VCaP (cell line): ENCODE measurements around the gene SEPTIN10.

Experiments
- H3K27ac ChIP-seq: fragments of 450-650 bp; 2 replicates; pipeline ENCODE4 v1.5.1; 2017
- TF ChIP-seq, protein P1 (sequence below): fragments of 450-650 bp; conservative IDR thresholded peaks from 2 replicates; pipeline ENCODE4 v1.5.1; 2017; ENCODE audit warnings: mild to moderate bottlenecking, moderate library complexity

The SEPTIN10 gene

DNA sequence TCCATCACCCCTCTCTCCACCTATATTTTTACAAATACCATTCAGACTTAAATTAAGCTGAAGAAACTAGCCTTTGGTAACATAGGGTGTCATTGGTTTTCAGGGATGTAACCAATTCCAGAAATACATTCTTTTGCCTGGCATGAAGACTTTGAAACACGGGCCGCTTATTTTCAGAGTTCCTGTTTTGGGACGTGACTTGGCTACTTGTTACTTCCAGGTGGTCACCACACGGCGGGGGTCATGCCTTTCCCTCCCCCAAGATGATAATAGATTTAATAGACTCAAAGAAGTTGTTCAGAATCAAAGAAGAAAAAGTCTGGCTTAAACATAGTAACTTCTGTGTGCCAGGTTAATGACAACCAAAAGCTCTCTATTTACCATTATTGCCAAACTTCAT is 110.6 kb downstream of the SEPTIN10 start:
- TF ChIP-seq, protein P1, sequence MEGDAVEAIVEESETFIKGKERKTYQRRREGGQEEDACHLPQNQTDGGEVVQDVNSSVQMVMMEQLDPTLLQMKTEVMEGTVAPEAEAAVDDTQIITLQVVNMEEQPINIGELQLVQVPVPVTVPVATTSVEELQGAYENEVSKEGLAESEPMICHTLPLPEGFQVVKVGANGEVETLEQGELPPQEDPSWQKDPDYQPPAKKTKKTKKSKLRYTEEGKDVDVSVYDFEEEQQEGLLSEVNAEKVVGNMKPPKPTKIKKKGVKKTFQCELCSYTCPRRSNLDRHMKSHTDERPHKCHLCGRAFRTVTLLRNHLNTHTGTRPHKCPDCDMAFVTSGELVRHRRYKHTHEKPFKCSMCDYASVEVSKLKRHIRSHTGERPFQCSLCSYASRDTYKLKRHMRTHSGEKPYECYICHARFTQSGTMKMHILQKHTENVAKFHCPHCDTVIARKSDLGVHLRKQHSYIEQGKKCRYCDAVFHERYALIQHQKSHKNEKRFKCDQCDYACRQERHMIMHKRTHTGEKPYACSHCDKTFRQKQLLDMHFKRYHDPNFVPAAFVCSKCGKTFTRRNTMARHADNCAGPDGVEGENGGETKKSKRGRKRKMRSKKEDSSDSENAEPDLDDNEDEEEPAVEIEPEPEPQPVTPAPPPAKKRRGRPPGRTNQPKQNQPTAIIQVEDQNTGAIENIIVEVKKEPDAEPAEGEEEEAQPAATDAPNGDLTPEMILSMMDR, result no peak
- H3K27ac ChIP-seq, result no peak overlapping the region

- H3K27ac ChIP-seq, result no peak overlapping the region; the same call in 1 of the 2 replicates
- TF ChIP-seq, protein P1, result no peak
These were observed 112.3 kb downstream of the SEPTIN10 start for GRCh38 chr2:109501461-109501860.

DNA sequence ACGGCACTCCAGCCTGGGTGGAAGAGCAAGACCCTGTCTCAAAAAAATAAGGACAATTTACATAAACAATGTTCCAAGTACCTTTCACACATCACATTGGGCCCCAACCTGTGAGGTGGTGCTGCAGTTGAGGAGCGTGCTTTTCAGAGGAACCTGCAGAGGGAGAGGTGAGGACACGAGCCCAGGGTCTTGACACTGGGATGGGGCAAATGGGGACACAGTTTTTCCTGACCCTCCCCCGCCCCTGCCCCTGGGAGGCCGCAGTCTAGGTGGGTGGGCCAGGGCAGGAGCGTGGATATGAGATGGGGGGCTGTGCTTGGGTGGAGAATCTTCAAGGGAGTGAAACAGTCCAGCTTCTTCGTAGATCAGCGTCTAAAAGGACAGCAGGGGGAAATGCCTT is 112.9 kb downstream of the SEPTIN10 start:
- TF ChIP-seq, protein P1, result no peak

DNA sequence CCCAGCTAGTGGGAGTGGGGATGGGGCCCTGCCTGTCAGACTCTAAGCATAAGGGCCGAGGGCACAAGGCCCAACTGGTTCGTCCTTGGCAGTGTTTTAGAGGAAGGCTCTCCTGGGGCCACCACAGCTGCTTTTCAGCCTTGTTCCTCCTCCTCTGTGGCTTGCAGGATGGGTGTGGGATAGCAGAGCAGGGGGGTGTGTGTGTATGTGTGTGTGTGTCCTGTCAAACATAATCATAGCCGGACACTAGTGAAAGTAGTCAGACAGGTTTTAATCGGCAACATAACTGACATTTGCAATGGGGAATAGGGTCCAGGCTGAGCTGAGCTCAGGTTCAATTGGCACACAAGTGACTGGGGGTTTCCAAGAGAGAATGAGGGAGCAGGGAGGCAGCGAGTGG is 114.2 kb downstream of the SEPTIN10 start:
- H3K27ac ChIP-seq, result peak overlapping the region; percentile 95
- TF ChIP-seq, protein P1, result no peak

More for the DNA sequence above, 112.9 kb downstream of the SEPTIN10 start:
- H3K27ac ChIP-seq, result peak overlapping the region; percentile 95

DNA sequence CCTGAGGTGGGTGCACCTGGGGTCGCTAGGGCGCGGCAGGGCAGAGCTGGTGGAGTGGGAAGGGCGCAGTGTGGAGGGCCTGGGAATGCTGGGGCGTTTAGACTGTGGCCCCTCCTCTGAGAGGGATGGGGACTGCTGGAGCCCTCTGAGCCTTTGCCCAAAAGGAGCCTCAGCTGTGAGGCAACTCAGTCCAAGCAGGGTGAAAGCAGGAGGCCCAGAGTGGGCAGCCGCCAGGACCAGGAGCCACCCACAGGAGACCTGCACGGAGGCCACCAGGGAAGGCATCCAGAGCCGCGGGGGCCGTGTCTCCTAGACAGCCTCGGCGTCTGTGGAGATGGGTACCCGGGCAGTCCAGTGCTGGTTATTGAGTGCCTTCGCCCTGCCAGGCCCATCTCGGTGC is 114.9 kb downstream of the SEPTIN10 start:
- peak overlapping the region; percentile 95 for H3K27ac ChIP-seq

GRCh38 chr2:109497911-109498870 is 115.6 kb downstream of the SEPTIN10 start:
- TF ChIP-seq, protein P1, result no peak

More for the DNA sequence above, 114.9 kb downstream of the SEPTIN10 start:
- TF ChIP-seq, protein P1, result no peak

GRCh38 chr2:109497463-109497862 is 116.3 kb downstream of the SEPTIN10 start:
- TF ChIP-seq, protein P1, result no peak
- H3K27ac ChIP-seq, result no peak overlapping the region; the same call in 1 of the 2 replicates

More at GRCh38 chr2:109497911-109498870, 115.6 kb downstream of the SEPTIN10 start:
- peak overlapping the region; percentile 95 for H3K27ac ChIP-seq
